Activated CD4-positive, alpha-beta T cell treated with anti-CD3 and anti-CD28 coated beads, Interleukin-2, amount 10 ng/mL, durations not matched to agents 24 days and 14 days (primary cell): ENCODE measurements around the gene SPRTN. TPM values are rescaled to one million over a fixed set of nuclear protein-coding genes. Genes with fewer than 3 reads are reported as not detected.

Source experiments
- DNase-seq: peaks from one replicate; pipeline ENCODE4 v3.0.0; 2022
- H3K27ac Mint-ChIP-seq: one replicate; pipeline ENCODE4 v1.8.0; 2022; ENCODE audit warnings: mild to moderate bottlenecking, mixed read lengths
- H3K27me3 Mint-ChIP-seq: one replicate; pipeline ENCODE4 v1.8.0; 2022; ENCODE audit warnings: mixed read lengths
- H3K36me3 Mint-ChIP-seq: one replicate; pipeline ENCODE4 v1.8.0; 2022; ENCODE audit warnings: low read depth, mild to moderate bottlenecking, mixed read lengths
- H3K4me1 Mint-ChIP-seq: one replicate; pipeline ENCODE4 v1.8.0; 2021; ENCODE audit warnings: mixed read lengths
- H3K4me3 Mint-ChIP-seq: one replicate; pipeline ENCODE4 v1.8.0; 2022; ENCODE audit warnings: mild to moderate bottlenecking, moderate library complexity, mixed read lengths
- H3K9me3 Mint-ChIP-seq: one replicate; pipeline ENCODE4 v1.8.0; 2021; ENCODE audit warnings: mixed read lengths
- intact Hi-C: fragments of 100-400 bp; cut with micrococcal nuclease; formaldehyde crosslinking; loops from one replicate; pipeline ENCODE4 v1.15.1; 2023
- total RNA-seq: library from RNA; stranded (reverse); gene quantifications from 2 replicates; pipeline ENCODE4 v1.2.3, GENCODE V29; 2022

The SPRTN gene, protein sequence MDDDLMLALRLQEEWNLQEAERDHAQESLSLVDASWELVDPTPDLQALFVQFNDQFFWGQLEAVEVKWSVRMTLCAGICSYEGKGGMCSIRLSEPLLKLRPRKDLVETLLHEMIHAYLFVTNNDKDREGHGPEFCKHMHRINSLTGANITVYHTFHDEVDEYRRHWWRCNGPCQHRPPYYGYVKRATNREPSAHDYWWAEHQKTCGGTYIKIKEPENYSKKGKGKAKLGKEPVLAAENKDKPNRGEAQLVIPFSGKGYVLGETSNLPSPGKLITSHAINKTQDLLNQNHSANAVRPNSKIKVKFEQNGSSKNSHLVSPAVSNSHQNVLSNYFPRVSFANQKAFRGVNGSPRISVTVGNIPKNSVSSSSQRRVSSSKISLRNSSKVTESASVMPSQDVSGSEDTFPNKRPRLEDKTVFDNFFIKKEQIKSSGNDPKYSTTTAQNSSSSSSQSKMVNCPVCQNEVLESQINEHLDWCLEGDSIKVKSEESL
- 13.3 and 18.0 TPM in 2 replicates for total RNA-seq

DNA sequence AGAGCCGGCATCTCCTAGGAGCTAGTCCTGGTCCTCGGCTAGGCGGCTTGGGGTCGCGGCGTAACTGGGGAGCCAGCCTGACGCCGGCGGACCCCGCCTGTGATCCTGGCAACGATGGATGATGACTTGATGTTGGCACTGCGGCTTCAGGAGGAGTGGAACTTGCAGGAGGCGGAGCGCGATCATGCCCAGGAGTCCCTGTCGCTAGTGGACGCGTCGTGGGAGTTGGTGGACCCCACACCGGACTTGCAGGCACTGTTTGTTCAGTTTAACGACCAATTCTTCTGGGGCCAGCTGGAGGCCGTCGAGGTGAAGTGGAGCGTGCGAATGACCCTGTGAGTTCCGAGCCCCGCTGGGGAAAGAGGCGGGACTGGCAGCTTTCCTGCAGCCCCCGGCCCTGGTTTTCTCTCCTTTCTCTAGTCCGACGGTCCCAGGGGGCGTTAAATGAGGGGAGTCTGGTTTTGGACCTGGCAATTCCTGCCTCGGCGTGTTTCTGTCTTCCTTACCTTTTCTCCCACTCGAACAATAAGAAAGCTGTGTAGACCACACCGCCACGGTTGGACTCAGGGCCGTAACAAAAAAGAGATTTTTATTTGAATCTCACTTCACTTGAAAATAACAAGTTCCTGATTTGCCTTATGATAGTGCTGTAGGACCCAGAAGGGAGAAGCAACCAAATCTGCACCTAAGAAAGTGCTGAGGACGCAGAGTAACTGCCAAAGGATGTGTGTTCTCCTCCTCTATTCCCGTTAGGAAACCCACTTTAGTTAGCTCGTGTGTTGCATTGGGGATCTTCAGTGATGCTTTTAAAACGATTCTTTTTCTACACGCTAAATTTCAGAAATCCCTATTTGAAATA is at the start of gene SPRTN:
TSS of gene SPRTN (plus strand) at position 24 of the 859 bp plus-strand sequence. CDS start at position 115, 91 bp downstream.
- intact Hi-C loops, result loop anchor here (1.0 to 10.0 kb wide), 6 partner anchors 20 to 696 kb away; partner anchors contain the start of genes ARV1, COG2, EGLN1 and TSNAX
- peaks cover 3% of the 10 kb centered on the region for H3K9me3 Mint-ChIP-seq
- H3K4me3 Mint-ChIP-seq, result peak within 1 kb of the TSS; percentile 95
- DNase-seq, result no peak
- peaks cover 31% of the 10 kb centered on the region for H3K36me3 Mint-ChIP-seq
- H3K27me3 Mint-ChIP-seq, result peaks cover 3% of the 10 kb centered on the region
- H3K4me1 Mint-ChIP-seq, result peaks cover 44% of the 10 kb centered on the region
- peak within 1 kb of the TSS; percentile 98 for H3K27ac Mint-ChIP-seq

GRCh38 chr1:231295938-231296337 is 42.2 kb upstream of the SPRTN start:
- intact Hi-C loops, result no loop called here
- H3K9me3 Mint-ChIP-seq, result no peaks in the 10 kb centered on the region
- H3K36me3 Mint-ChIP-seq, result no peaks in the 10 kb centered on the region

GRCh38 chr1:231301990-231302389 is 36.1 kb upstream of the SPRTN start:
- no peaks in the 10 kb centered on the region for H3K27me3 Mint-ChIP-seq
- no peaks in the 10 kb centered on the region for H3K36me3 Mint-ChIP-seq
- H3K9me3 Mint-ChIP-seq, result no peaks in the 10 kb centered on the region
- H3K27ac Mint-ChIP-seq, result no peak overlapping the region
- DNase-seq, result no peak
- intact Hi-C loops, result no loop called here
- H3K4me1 Mint-ChIP-seq, result no peaks in the 10 kb centered on the region
- no peak overlapping the region for H3K4me3 Mint-ChIP-seq

More at GRCh38 chr1:231295938-231296337, 42.2 kb upstream of the SPRTN start:
- Mint-ChIP-seq H3K4me1 (no peaks in the 10 kb centered on the region), H3K27me3 (no peaks in the 10 kb centered on the region), H3K4me3 (no peak overlapping the region), H3K27ac (no peak overlapping the region)
- no peak for DNase-seq

DNA sequence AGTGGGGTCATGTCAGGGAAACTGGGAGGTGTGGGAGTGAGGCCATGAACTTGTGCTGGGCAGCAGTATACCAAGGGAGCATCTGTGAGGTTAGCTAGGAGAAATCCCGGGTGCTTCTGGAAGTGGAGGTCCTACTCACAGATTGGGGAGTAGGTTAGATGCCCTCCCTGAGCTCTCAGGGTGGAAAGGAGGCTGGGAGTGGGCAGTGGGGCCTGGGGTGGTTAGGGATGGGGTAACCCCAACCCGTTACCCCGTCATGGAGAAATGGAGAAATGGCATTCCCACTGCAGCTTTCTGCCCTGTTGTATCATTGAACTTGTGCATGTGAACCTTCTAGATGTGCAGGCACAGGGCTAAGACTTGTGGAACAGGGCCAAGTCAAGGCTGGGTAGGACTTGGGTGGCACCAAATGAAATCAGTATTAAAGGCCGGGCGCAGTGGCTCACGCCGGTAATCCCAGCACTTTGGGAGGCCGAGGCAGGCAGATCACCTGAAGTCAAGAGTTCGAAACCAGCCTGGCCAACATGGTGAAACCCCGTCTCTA is 27.6 kb upstream of the SPRTN start:
- Mint-ChIP-seq H3K36me3 (no peaks in the 10 kb centered on the region), H3K4me1 (no peaks in the 10 kb centered on the region), H3K4me3 (no peak overlapping the region), H3K9me3 (no peaks in the 10 kb centered on the region), H3K27ac (no peak overlapping the region), H3K27me3 (peaks cover 3% of the 10 kb centered on the region)
- DNase-seq, result no peak
- intact Hi-C loops, result no loop called here

DNA sequence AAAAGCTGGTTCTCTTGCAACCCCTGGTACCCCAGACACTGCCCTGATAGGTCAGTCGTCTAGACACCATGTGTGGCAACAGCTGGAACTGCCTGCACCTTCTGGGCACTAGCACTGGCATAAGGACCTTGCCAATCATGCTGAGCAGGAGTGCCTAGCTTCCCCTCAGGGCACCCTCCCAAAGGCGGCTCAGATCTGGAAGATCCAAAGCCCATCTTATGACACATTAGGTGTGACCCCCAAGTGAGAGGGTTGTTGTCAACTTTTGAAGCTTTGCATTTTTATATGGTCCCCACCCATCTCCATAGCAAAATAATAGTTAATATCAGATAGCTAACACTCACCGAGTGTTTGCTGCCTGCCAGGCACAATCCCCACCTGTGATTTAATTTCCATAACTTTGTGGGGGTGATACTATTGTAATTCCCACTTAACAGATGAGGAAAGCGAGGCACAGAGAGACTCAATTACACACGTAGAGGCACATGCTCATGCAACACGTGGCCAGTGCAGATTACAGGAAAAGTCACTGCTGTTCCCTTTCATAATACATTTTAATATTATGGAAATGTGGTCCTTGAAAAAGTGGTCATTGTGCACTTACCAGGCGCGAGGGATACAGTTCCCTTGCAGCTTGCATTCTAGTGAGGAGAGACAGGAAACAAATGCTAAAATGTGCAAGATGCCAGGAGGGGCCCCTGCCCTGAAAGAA is 26.2 kb upstream of the SPRTN start:
- Mint-ChIP-seq H3K4me1 (peaks cover 3% of the 10 kb centered on the region), H3K4me3 (no peak overlapping the region), H3K9me3 (no peaks in the 10 kb centered on the region), H3K27ac (no peak overlapping the region), H3K27me3 (peaks cover 4% of the 10 kb centered on the region), H3K36me3 (no peaks in the 10 kb centered on the region)
- no peak for DNase-seq
- intact Hi-C loops, result no loop called here

GRCh38 chr1:231312432-231312788 is 25.7 kb upstream of the SPRTN start:
- no peak for DNase-seq
- Mint-ChIP-seq H3K4me1 (peaks cover 3% of the 10 kb centered on the region), H3K4me3 (no peak overlapping the region), H3K36me3 (no peaks in the 10 kb centered on the region), H3K9me3 (no peaks in the 10 kb centered on the region), H3K27me3 (peaks cover 4% of the 10 kb centered on the region), H3K27ac (no peak overlapping the region)
- intact Hi-C loops, result no loop called here

- Mint-ChIP-seq H3K27me3 (peaks cover 4% of the 10 kb centered on the region), H3K4me3 (no peak overlapping the region)
- DNase-seq, result no peak
Measured at GRCh38 chr1:231313661-231314060, 24.4 kb upstream of the SPRTN start.

GRCh38 chr1:231315887-231316286 is 22.2 kb upstream of the SPRTN start:
- H3K36me3 Mint-ChIP-seq, result no peaks in the 10 kb centered on the region
- peaks cover 3% of the 10 kb centered on the region for H3K4me1 Mint-ChIP-seq
- H3K27me3 Mint-ChIP-seq, result peaks cover 4% of the 10 kb centered on the region
- intact Hi-C loops, result loop anchor here (5.0 kb wide), 1 partner anchor 286 kb away; no protein-coding TSS in a partner anchor
- H3K9me3 Mint-ChIP-seq, result no peaks in the 10 kb centered on the region
- no peak overlapping the region for H3K27ac Mint-ChIP-seq
- H3K4me3 Mint-ChIP-seq, result no peak overlapping the region
- DNase-seq, result peak; percentile 84

More at GRCh38 chr1:231313661-231314060, 24.4 kb upstream of the SPRTN start:
- intact Hi-C loops, result no loop called here
- H3K27ac Mint-ChIP-seq, result no peak overlapping the region
- peaks cover 3% of the 10 kb centered on the region for H3K4me1 Mint-ChIP-seq
- no peaks in the 10 kb centered on the region for H3K36me3 Mint-ChIP-seq
- H3K9me3 Mint-ChIP-seq, result no peaks in the 10 kb centered on the region

DNA sequence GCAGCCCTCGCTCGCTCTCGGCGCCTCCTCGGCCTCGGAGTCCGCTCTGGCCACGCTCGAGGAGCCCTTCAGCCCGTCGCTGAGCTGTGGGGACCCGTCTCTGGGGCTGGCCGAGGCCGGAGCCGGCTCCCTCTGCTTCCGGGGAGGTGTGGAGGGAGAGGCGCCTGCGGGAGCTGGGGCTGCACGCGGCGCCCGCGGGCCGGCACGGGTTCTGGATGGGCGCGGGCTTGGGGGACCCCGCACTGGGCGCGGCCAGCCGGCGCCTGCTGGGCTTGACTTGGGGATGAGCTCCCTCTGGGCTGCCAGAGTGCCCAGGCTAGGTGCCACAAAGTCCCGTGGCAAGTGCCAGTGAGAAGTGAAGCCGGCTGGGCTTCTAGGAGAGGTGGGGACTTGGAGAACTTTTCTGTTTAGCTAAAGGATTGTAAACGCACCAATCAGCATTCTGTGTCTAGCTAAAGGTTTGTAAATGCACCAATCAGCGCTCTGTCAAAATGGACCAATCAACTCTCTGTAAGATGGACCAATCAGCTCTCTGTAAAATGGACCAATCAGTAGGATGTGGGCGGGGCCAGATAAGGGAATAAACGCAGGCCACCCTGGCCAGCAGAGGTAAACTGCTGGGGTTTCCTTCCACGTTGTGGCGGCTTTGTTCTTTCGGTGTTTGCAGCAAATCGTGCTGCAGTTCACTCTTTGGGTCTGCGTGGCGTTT is 20.6 kb upstream of the SPRTN start:
- H3K36me3 Mint-ChIP-seq, result no peaks in the 10 kb centered on the region
- no peak overlapping the region for H3K27ac Mint-ChIP-seq
- H3K4me1 Mint-ChIP-seq, result peaks cover 3% of the 10 kb centered on the region
- no peaks in the 10 kb centered on the region for H3K9me3 Mint-ChIP-seq
- H3K27me3 Mint-ChIP-seq, result peaks cover 4% of the 10 kb centered on the region
- intact Hi-C loops, result loop anchor here (5.0 kb wide), 1 partner anchor 285 kb away; no protein-coding TSS in a partner anchor
- DNase-seq, result no peak
- no peak overlapping the region for H3K4me3 Mint-ChIP-seq

DNA sequence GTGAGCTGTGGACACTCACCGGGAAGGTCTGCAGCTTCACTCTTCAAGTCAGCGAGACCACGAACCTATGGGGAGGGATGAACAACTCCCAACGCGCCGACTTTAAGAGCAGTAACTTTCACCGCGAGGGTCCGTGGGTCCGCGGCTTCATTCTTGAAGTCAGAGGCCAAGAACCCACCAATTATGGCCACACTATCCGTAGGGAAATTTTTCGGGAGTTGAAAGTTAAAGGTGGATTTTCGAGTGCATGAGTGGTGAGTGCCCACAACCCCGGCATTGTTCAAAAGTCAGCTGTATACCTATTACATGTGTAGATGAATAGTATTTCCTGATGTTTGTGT is 20.1 kb upstream of the SPRTN start:
- H3K27ac Mint-ChIP-seq, result no peak overlapping the region
- no peaks in the 10 kb centered on the region for H3K36me3 Mint-ChIP-seq
- H3K4me1 Mint-ChIP-seq, result peaks cover 3% of the 10 kb centered on the region
- intact Hi-C loops, result loop anchor here (5.0 kb wide), 1 partner anchor 284 kb away; no protein-coding TSS in a partner anchor
- DNase-seq, result no peak
- no peaks in the 10 kb centered on the region for H3K9me3 Mint-ChIP-seq
- H3K4me3 Mint-ChIP-seq, result no peak overlapping the region
- peaks cover 4% of the 10 kb centered on the region for H3K27me3 Mint-ChIP-seq

DNA sequence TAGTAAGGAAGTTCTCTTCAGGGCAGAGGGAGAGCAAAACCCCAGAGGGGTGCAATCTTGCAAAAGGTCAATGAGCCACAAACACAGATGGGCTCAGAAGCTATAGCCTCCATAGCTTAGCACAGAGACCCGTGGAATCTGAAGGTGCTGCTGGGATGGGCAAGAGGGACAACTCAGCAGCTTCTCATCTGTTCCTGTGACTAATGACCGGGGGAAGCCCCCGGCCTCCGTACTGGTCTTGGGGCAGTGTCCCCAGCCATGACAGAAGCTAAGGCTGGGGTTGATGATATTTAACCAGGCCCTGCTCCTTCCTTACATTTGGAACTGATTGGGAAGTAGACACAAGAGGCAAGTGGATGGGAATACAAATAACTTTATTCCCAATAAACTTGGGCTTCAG is 19.5 kb upstream of the SPRTN start:
- intact Hi-C loops, result loop anchor here (5.0 kb wide), 1 partner anchor 284 kb away; no protein-coding TSS in a partner anchor
- Mint-ChIP-seq H3K27me3 (peaks cover 6% of the 10 kb centered on the region), H3K9me3 (no peaks in the 10 kb centered on the region), H3K4me3 (no peak overlapping the region), H3K36me3 (no peaks in the 10 kb centered on the region), H3K27ac (no peak overlapping the region), H3K4me1 (peaks cover 3% of the 10 kb centered on the region)
- DNase-seq, result no peak

GRCh38 chr1:231319080-231319479 is 19.0 kb upstream of the SPRTN start:
- Mint-ChIP-seq H3K36me3 (no peaks in the 10 kb centered on the region), H3K27me3 (peaks cover 10% of the 10 kb centered on the region), H3K4me1 (peaks cover 3% of the 10 kb centered on the region), H3K27ac (no peak overlapping the region), H3K9me3 (no peaks in the 10 kb centered on the region), H3K4me3 (no peak overlapping the region)
- DNase-seq, result no peak
- intact Hi-C loops, result loop anchor here (5.0 kb wide), 1 partner anchor 283 kb away; no protein-coding TSS in a partner anchor
